Gastrocnemius medialis (tissue), 4 donors: ENCODE measurements around the gene MYO7A. TPM values are rescaled to one million over a fixed set of nuclear protein-coding genes. Genes with fewer than 3 reads are reported as not detected.
"Not testable (repeated sequence)": the region's sequence is repeated elsewhere in the genome, so short reads cannot be mapped to it uniquely, and the experiment has no call there.

Source experiments
- ATAC-seq, 2 donors: fragments of 150-250 bp; one replicate each; pipeline ENCODE4 v1.9.1; 2016
- DNase-seq, 2 donors: peaks; one replicate each; pipeline ENCODE4 v3.0.0-alpha.2; 2019
- H3K27ac ChIP-seq, 4 donors: fragments of 200-600 bp; sonication (generic); 1 replicate in 1 of 4; 2 replicates in 3 of 4; pipeline ENCODE4 v1.5.1; 2016 to 2018; ENCODE audit warnings: mild to moderate bottlenecking in 2 of 4, moderate library complexity in 1 of 4
- H3K27me3 ChIP-seq, 3 donors: fragments of 200-600 bp; sonication (generic) in 2 of 3; 1 replicate in 1 of 3; 2 replicates in 2 of 3; pipeline versions ENCODE4 v1.5.1 to v1.6.0; 2016 to 2019; ENCODE audit warnings: mild to moderate bottlenecking in 1 of 3, moderate library complexity in 1 of 3
- H3K36me3 ChIP-seq, 2 donors: fragments of 200-600 bp; sonication (generic) in 1 of 2; one replicate each; pipeline ENCODE4 v1.5.1; 2017 to 2018
- H3K4me1 ChIP-seq, 2 donors: fragments of 200-600 bp; sonication (generic) in 1 of 2; one replicate each; pipeline ENCODE4 v1.5.1; 2016 to 2017; ENCODE audit warnings: mild to moderate bottlenecking in 2 of 2
- H3K4me3 ChIP-seq, 4 donors: fragments of 200-600 bp; sonication (generic) in 3 of 4; 1 replicate in 1 of 4; 2 replicates in 3 of 4; pipeline ENCODE4 v1.5.1; 2016 to 2019; ENCODE audit warnings: mild to moderate bottlenecking in 2 of 4
- H3K9me3 ChIP-seq, 3 donors: fragments of 200-600 bp; sonication (generic) in 2 of 3; 1 replicate in 1 of 3; 2 replicates in 2 of 3; pipeline ENCODE4 v1.5.1; 2016 to 2019
- POLR2A ChIP-seq, 2 donors: fragments of 450-650 bp; IDR thresholded peaks; one replicate each; pipeline ENCODE4 v1.6.1; 2017; ENCODE audit warnings: antibody characterized with exemption in 2 of 2, mild to moderate bottlenecking in 2 of 2, moderate library complexity in 2 of 2
- in situ Hi-C, 4 donors: fragments of 200-750 bp; cut with MboI; loops; one replicate each; pipeline versions ENCODE4 v1.15.0 to v1.8.0; 2017; ENCODE audit warnings: low sequenced_read_pairs in 4 of 4
- intact Hi-C: fragments of 100-400 bp; cut with DNase I; formaldehyde crosslinking; loops from one replicate; pipeline ENCODE4 v1.15.1; 2023; ENCODE audit warnings: low total_unique reads
- total RNA-seq, 4 donors: library from RNA; depleted of rRNA; stranded (reverse); fragments of >200 nt; gene quantifications; one replicate each; pipeline versions ENCODE4 v1.1.0 to v1.2.3, GENCODE V29; 2016
- TF ChIP-seq, protein P1 (sequence below), 5 experiments: fragments of 450-650 bp in 3 of 5; fragments of 200-600 bp in 2 of 5; sonication (generic) in 2 of 5; IDR thresholded peaks in 4 of 5; conservative IDR thresholded peaks in 1 of 5; 1 replicate in 4 of 5; 2 replicates in 1 of 5; pipeline ENCODE4 v1.5.1; 2016 to 2019; ENCODE audit warnings: antibody characterized with exemption in 5 of 5, mild to moderate bottlenecking in 3 of 5, moderate library complexity in 3 of 5

The MYO7A gene
- total RNA-seq, 4 donors from 2014 or later, result 1.6 to 3.5 (median 2.1) TPM

DNA sequence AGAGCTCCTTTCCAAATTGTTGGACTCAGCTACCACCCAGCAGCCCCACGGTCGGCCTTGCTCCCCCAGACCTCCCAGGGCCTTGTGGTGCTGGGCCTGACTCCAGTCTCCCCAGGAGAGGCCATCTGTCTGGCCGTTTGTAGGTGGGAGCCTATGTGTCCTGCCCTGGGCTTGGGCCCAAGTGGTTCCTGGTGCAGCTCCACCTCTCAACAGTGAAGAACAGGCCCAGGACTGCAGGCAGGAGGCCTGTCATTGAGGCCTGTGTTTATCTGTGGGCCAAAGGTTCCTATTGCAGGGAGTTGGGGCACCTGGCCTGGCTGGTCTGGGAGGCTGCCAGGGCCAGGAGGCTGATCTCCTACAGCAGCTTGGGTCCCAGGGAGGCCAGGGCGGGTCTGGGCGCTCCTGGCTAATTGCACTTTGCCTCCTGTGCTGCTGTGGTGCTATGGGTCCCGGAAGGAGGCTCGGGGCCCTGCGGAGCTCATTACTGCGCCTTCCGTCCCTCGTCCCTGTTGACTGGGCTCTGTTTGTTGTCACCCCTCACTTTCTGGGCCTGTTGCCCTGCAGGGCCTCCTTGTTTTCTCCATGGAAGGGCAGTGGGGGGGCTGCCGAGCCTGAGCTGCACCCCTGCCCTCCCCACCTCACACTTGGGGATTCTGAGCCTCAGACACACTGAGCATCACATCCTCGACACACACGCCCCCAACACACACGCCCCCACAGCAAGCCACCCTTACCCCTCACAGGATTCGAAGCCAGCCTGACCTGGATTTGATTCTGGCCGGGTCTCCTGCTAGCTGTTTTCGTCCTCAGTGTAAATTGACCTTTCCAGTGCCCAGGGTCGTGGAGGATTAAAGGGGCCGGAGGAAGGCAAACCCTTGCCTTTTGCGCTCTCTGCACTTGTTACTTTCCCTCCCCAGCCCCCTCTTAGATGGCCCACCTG, 32.2 kb upstream of the MYO7A start:
- Histone ChIP-seq H3K9me3 (no peaks in the 10 kb centered on the region), H3K27ac (no peak overlapping the region), H3K4me1 (no peaks in the 10 kb centered on the region), H3K36me3 (no peaks in the 10 kb centered on the region), H3K27me3 (no peaks in the 10 kb centered on the region), H3K4me3 (no peak overlapping the region)
- in situ Hi-C loops, result loop anchor here in 1 of 4 donors (10.0 kb wide), 1 partner anchor 51 kb away; no protein-coding TSS in a partner anchor
- DNase-seq, result no peak
- TF ChIP-seq, protein P1, sequence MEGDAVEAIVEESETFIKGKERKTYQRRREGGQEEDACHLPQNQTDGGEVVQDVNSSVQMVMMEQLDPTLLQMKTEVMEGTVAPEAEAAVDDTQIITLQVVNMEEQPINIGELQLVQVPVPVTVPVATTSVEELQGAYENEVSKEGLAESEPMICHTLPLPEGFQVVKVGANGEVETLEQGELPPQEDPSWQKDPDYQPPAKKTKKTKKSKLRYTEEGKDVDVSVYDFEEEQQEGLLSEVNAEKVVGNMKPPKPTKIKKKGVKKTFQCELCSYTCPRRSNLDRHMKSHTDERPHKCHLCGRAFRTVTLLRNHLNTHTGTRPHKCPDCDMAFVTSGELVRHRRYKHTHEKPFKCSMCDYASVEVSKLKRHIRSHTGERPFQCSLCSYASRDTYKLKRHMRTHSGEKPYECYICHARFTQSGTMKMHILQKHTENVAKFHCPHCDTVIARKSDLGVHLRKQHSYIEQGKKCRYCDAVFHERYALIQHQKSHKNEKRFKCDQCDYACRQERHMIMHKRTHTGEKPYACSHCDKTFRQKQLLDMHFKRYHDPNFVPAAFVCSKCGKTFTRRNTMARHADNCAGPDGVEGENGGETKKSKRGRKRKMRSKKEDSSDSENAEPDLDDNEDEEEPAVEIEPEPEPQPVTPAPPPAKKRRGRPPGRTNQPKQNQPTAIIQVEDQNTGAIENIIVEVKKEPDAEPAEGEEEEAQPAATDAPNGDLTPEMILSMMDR (IDR thresholded peaks at IDR 0.05 in 4 of 5, conservative IDR thresholded peaks at IDR 0.05 in 1 of 5), result no peak
- no peak for TF ChIP-seq POLR2A (IDR thresholded peaks at IDR 0.05)
- intact Hi-C loops, result no loop called here
- ATAC-seq, result no peak

DNA sequence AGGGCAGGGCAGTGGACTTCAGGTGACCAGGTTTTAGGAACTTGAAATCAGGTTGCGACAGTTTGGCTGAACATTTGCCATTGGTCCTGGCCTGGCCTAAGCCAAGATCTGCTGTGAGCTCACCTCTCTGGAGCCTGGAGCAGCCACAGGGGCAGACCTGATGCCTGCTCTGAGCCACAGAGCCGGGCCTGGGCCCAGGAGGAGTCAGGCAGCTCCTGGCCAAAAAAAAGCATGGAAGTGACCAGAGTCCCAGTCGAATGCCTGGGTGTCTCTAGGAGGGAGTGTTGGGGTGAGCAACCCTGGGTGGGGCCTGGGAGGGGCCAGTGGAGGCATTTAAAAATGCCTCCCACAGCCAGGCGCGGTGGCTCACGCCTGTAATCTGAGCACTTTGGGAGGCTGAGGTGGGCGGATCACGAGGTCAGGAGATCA, 31.4 kb upstream of the MYO7A start:
- Histone ChIP-seq H3K4me3 (no peak overlapping the region), H3K27me3 (no peaks in the 10 kb centered on the region), H3K4me1 (no peaks in the 10 kb centered on the region), H3K36me3 (no peaks in the 10 kb centered on the region), H3K9me3 (no peaks in the 10 kb centered on the region), H3K27ac (no peak overlapping the region)
- intact Hi-C loops (no loop called here), in situ Hi-C loops (loop anchor here in 1 of 4 donors (10.0 kb wide), 1 partner anchor 52 kb away; no protein-coding TSS in a partner anchor)
- no peak for DNase-seq
- ATAC-seq, result no peak
- TF ChIP-seq, protein P1 (IDR thresholded peaks at IDR 0.05 in 4 of 5, conservative IDR thresholded peaks at IDR 0.05 in 1 of 5), result no peak
- TF ChIP-seq POLR2A (IDR thresholded peaks at IDR 0.05), result no peak

DNA sequence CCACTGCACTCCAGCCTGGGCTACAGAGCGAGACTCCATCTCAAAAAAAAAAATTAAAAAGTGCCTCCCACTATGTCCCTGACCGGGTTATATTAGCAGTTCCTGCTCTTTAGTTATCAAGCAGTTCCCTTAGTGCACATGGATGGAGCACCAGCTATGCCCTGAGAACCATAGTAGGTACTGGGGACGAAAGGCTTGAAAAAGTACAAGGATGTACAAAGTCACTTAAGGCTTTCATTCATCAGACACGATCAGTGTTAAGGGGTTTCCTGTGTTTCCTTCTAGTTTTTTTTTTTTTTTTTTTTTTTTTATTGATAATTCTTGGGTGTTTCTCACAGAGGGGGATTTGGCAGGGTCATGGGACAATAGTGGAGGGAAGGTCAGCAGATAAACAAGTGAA, 30.9 kb upstream of the MYO7A start:
- intact Hi-C loops, ATAC-seq, DNase-seq, H3K4me1 ChIP-seq, H3K9me3 ChIP-seq, H3K27me3 ChIP-seq, H3K27ac ChIP-seq, H3K4me3 ChIP-seq, H3K36me3 ChIP-seq: not testable (repeated sequence)
- in situ Hi-C loops, result loop anchor here in 1 of 4 donors (10.0 kb wide), 1 partner anchor 52 kb away; no protein-coding TSS in a partner anchor

DNA sequence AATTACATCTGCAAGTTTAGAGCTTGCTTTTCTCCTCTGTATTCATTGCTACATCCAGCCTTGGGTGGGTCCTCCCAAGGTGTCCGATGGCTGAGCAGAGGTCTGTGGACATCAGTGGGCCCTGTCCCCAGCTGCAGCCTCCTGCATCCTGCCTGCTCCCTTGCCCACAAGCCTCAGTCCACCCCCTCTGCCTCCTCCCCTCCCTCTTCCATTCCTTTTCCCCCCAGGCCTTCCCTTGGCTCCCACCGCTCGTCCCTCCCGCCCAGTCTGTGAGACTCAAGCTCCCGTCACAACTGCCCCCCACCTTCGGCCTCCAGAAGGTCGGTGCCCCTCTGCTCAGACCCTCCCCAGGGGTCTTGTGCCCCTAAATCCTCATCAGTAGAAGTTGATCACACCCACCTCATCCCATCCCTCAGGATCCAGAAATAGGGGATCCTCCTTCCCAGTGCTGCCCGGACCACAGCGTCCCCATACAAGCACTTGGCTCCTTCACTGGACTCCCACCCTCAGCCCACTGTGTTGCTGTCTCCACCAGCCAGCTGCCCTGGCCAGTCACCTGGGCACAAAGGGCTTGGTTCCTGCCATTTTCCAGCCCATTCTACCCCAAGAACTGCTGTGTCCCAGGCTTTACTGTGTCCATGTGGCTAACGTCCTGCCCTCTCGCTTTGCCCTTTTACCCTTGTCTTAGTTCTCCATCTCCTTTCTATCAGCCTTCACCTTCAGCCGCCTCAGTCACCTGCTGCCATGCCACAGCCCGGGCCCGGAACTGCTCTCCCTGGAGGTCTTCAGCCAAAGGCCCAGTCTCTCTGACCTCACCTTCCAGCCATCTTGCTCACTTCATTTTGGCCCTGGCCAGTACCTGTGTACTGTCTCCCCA, 27.6 kb upstream of the MYO7A start:
- no peaks in the 10 kb centered on the region for H3K4me1 ChIP-seq
- TF ChIP-seq POLR2A (IDR thresholded peaks at IDR 0.05), result no peak
- TF ChIP-seq, protein P1 (IDR thresholded peaks at IDR 0.05 in 4 of 5, conservative IDR thresholded peaks at IDR 0.05 in 1 of 5), result no peak

More for the DNA sequence above, 27.6 kb upstream of the MYO7A start:
- no peaks in the 10 kb centered on the region for H3K27me3 ChIP-seq
- intact Hi-C loops, result no loop called here
- H3K27ac ChIP-seq, result no peak overlapping the region
- H3K36me3 ChIP-seq, result no peaks in the 10 kb centered on the region
- H3K9me3 ChIP-seq, result no peaks in the 10 kb centered on the region
- DNase-seq (no peak), ATAC-seq (no peak)
- H3K4me3 ChIP-seq, result no peak overlapping the region
- in situ Hi-C loops, result no loop called here
